Activated CD8-positive, alpha-beta T cell treated with anti-CD3 and anti-CD28 coated beads for 36 hours (primary cell): Measurements from ENCODE around the gene RIC8B. TPM values are rescaled to one million over a fixed set of nuclear protein-coding genes. Genes with fewer than 3 reads are reported as not detected.

Source experiments
- ATAC-seq: fragments of 200-7000 bp; cut with Tn5 transposase; one replicate; pipeline ENCODE4 v1.10.0; 2021; ENCODE audit warnings: mild to moderate bottlenecking, moderate library complexity
- CTCF ChIA-PET: fragments of 350-600 bp; sonication (Branson Sonifier 250); formaldehyde crosslinking; loops from one replicate; lab custom pipeline; 2021; ENCODE audit warnings: antibody characterized with exemption; lab: Charles Lee
- POLR2A ChIA-PET: fragments of 350-600 bp; sonication (Branson Sonifier 250); formaldehyde crosslinking; loops from one replicate; lab custom pipeline; 2021; ENCODE audit warnings: antibody characterized with exemption; lab: Charles Lee
- DNase-seq: peaks from one replicate; pipeline ENCODE4 v3.0.0-alpha.2; 2020
- H3K27ac Mint-ChIP-seq: one replicate; pipeline ENCODE4 v1.8.0; 2021; ENCODE audit warnings: mild to moderate bottlenecking, mixed read lengths
- H3K27me3 Mint-ChIP-seq: one replicate; pipeline ENCODE4 v1.8.0; 2021; ENCODE audit warnings: mixed read lengths
- H3K36me3 Mint-ChIP-seq: one replicate; pipeline ENCODE4 v1.8.0; 2021; ENCODE audit warnings: low read depth, mixed read lengths
- H3K4me1 Mint-ChIP-seq: one replicate; pipeline ENCODE4 v1.8.0; 2021; ENCODE audit warnings: low read depth, mixed read lengths
- H3K4me3 Mint-ChIP-seq: one replicate; pipeline ENCODE4 v1.8.0; 2021; ENCODE audit warnings: mild to moderate bottlenecking, moderate library complexity, mixed read lengths
- H3K9me3 Mint-ChIP-seq: one replicate; pipeline ENCODE4 v1.8.0; 2021; ENCODE audit warnings: mixed read lengths
- CTCF ChIP-seq: fragments of 200-600 bp; IDR thresholded peaks from one replicate; pipeline ENCODE4 v1.8.0; 2022; ENCODE audit warnings: antibody characterized with exemption, mild to moderate bottlenecking
- intact Hi-C: fragments of 100-400 bp; cut with micrococcal nuclease; formaldehyde crosslinking; loops from one replicate; pipeline ENCODE4 v1.10.0; 2022
- total RNA-seq, 2 experiments: library from RNA; stranded (reverse); gene quantifications; one replicate each; pipeline ENCODE4 v1.2.3, GENCODE V29; 2021

Gene RIC8B
- total RNA-seq, 2 experiments from 2014 or later = 10.4 to 11.0 TPM

GRCh38 chr12:106926657-106927056 is 152.2 kb downstream of the RIC8B start:
- Mint-ChIP-seq H3K27ac (no peak overlapping the region), H3K27me3 (peaks cover 19% of the 10 kb centered on the region), H3K4me3 (no peak overlapping the region), H3K4me1 (no peaks in the 10 kb centered on the region), H3K36me3 (no peaks in the 10 kb centered on the region), H3K9me3 (peaks cover 4% of the 10 kb centered on the region)
- ChIA-PET POLR2A (no interaction called here), CTCF (no interaction called here)
- ATAC-seq (no peak), DNase-seq (no peak)
- no peak for TF ChIP-seq CTCF
- intact Hi-C loops = no loop called here

DNA sequence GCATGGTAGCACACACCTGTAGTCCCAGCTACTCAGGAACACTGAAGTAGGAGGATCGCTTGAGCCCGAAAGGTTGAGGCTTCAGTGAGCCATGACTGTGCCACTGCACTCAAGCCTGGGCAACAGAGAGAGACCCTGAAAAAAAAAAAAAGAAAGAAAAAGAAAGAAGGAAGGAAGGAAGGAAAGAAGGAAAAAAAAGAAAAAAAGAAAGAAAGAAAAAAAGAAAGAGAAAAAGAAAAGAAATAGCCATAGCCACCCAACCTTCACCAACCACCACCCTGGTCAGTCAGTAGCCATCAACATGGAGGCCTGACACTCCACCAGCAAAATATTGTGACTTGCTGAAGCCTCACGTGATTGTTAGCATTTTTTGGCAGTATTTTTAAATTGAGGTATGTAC is 159.8 kb downstream of the RIC8B start:
- DNase-seq (no peak), ATAC-seq (no peak)
- no peak for TF ChIP-seq CTCF
- no peaks in the 10 kb centered on the region for H3K9me3 Mint-ChIP-seq
- POLR2A ChIA-PET = no interaction called here
- no peaks in the 10 kb centered on the region for H3K4me1 Mint-ChIP-seq
- intact Hi-C loops = no loop called here
- CTCF ChIA-PET = no interaction called here
- H3K36me3 Mint-ChIP-seq = no peaks in the 10 kb centered on the region
- no peak overlapping the region for H3K27ac Mint-ChIP-seq
- H3K27me3 Mint-ChIP-seq = peaks cover 16% of the 10 kb centered on the region
- no peak overlapping the region for H3K4me3 Mint-ChIP-seq

Other genes starting within 250 kb of the RIC8B start
- gene RFX4, start 191.7 kb upstream of the RIC8B start, total RNA-seq = not detected
- gene TMEM263, start 181.2 kb downstream of the RIC8B start, total RNA-seq = 10 to 100 TPM; 43.5 to 46.5 TPM
- 1 to 10 TPM; 4.8 to 5.9 TPM for gene MTERF2, start 212.5 kb downstream of the RIC8B start, total RNA-seq